Lower leg skin (tissue), 4 donors: ENCODE data around the gene DOHH. TPM values are rescaled to one million over a fixed set of nuclear protein-coding genes. Genes with fewer than 3 reads are reported as not detected.
A peak's percentile ranks its signal among the peaks of the same experiment; 100 is the strongest.

ENCODE experiments used
- DNase-seq, 2 donors: peaks; one replicate each; pipeline ENCODE4 v3.0.0-alpha.2; 2019; ENCODE audit warnings: low spot score in 2 of 2
- H3K4me3 ChIP-seq: fragments of 200-600 bp; sonication (generic); 2 replicates; pipeline ENCODE4 v1.5.1; 2017; ENCODE audit warnings: mild to moderate bottlenecking, low read depth; ENCODE audit not compliant: poor library complexity, severe bottlenecking
- POLR2A ChIP-seq, 2 donors: fragments of 450-650 bp; IDR thresholded peaks; one replicate each; pipeline ENCODE4 v1.6.1; 2016 to 2017; ENCODE audit warnings: antibody characterized with exemption in 2 of 2, mild to moderate bottlenecking in 1 of 2, moderate library complexity in 1 of 2
- WGBS, 2 donors: methylation state at CpG; one replicate each; pipeline ENCODE4 v1.1.5; 2018; 5-methylcytosine and 5-hydroxymethylcytosine counted together
- intact Hi-C: fragments of 100-400 bp; cut with DNase I; formaldehyde crosslinking; loops from one replicate; pipeline ENCODE4 v1.15.0; 2023; ENCODE audit warnings: low total_unique reads
- total RNA-seq, 4 donors: library from RNA; depleted of rRNA; stranded (reverse); fragments of >200 nt; gene quantifications; one replicate each; pipeline ENCODE4 v1.1.0, GENCODE V29; 2016
- TF ChIP-seq, protein P1 (sequence below), 3 donors: fragments of 450-650 bp; IDR thresholded peaks; one replicate each; pipeline ENCODE4 v1.5.1; 2016; ENCODE audit warnings: antibody characterized with exemption in 3 of 3, mild to moderate bottlenecking in 3 of 3, moderate library complexity in 2 of 3

The DOHH gene
- total RNA-seq, 4 donors from 2014 or later, result 20.4 to 28.4 (median 24.1) TPM

DNA sequence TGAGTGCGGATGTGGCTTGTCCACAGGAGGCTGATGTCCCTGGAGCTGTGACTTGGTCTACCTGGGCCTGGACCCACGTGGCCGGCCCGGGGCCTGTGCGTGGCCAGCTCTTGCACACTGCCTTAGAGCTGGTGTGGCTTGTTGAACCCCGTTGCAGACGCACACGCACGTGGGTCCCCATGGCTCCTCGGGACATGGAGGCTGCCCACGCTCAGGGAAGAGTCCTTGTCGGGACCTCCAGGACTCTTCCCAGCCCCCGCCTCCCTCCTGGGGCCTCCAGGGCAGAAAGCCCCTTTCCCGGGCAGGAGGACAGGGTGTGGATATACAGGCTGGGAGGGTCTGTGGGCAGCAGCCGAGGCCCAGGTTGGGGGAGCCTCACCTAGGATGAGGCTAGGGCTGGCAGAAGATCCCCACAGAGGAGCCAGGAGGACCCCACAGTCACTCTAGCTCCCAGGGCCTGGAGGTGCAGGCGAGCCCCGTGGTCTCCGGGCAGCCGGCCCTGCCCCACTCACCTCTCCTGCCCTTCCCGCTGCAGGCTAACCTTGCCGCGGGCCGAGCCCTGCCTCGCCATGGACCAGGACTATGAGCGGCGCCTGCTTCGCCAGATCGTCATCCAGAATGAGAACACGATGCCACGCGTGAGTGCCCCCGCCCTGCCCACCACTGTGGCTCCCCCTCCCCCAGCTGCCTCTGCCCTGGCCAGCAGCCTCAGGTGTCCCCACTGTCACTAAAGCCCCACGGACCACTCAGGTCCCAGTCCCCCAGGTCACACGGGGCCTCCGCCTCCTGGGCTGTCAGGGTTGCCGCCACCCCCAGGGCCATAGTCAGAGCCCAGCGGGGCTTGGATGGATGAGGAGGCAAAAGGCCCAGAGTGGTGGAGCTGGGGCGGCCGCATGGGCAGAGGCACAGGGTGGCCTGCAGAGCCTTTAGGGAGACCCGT lies 22.2 kb upstream of the DOHH start:
- TF ChIP-seq POLR2A (IDR thresholded peaks at IDR 0.05), result no peak
- TF ChIP-seq, protein P1, sequence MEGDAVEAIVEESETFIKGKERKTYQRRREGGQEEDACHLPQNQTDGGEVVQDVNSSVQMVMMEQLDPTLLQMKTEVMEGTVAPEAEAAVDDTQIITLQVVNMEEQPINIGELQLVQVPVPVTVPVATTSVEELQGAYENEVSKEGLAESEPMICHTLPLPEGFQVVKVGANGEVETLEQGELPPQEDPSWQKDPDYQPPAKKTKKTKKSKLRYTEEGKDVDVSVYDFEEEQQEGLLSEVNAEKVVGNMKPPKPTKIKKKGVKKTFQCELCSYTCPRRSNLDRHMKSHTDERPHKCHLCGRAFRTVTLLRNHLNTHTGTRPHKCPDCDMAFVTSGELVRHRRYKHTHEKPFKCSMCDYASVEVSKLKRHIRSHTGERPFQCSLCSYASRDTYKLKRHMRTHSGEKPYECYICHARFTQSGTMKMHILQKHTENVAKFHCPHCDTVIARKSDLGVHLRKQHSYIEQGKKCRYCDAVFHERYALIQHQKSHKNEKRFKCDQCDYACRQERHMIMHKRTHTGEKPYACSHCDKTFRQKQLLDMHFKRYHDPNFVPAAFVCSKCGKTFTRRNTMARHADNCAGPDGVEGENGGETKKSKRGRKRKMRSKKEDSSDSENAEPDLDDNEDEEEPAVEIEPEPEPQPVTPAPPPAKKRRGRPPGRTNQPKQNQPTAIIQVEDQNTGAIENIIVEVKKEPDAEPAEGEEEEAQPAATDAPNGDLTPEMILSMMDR (IDR thresholded peaks at IDR 0.05), result no peak
- H3K4me3 ChIP-seq, result no peak overlapping the region
- 90 to 93% methylated on average over 28 to 36 of the region's 40 CpGs for WGBS, 2 donors
- intact Hi-C loops, result loop anchor here (10.0 kb wide), 1 partner anchor 92 kb away; no protein-coding TSS in a partner anchor
- no peak for DNase-seq

DNA sequence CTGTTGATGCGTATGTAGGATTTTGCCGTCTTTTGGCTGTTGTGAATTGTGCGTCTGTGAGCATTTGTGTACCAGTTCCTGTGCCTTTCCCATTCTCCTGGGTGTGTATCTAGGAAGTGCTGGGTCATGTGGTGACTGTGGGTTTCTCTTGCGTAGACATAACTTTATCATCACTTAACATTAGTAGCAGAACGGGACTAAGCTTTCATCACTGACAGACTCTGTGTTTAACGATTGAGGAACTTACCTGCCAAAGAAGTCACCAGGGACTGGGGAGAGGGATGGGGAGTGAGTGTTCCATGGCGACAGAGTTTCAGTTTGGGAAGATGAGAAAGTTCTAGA lies 20.6 kb upstream of the DOHH start:
- WGBS, 2 donors, result 48 to 69% methylated on average over 7 of the region's 7 CpGs
- no peak for DNase-seq
- no peak for TF ChIP-seq POLR2A (IDR thresholded peaks at IDR 0.05)
- TF ChIP-seq, protein P1 (IDR thresholded peaks at IDR 0.05), result no peak
- H3K4me3 ChIP-seq, result no peak overlapping the region
- intact Hi-C loops, result loop anchor here (10.0 kb wide), 1 partner anchor 94 kb away; no protein-coding TSS in a partner anchor

DNA sequence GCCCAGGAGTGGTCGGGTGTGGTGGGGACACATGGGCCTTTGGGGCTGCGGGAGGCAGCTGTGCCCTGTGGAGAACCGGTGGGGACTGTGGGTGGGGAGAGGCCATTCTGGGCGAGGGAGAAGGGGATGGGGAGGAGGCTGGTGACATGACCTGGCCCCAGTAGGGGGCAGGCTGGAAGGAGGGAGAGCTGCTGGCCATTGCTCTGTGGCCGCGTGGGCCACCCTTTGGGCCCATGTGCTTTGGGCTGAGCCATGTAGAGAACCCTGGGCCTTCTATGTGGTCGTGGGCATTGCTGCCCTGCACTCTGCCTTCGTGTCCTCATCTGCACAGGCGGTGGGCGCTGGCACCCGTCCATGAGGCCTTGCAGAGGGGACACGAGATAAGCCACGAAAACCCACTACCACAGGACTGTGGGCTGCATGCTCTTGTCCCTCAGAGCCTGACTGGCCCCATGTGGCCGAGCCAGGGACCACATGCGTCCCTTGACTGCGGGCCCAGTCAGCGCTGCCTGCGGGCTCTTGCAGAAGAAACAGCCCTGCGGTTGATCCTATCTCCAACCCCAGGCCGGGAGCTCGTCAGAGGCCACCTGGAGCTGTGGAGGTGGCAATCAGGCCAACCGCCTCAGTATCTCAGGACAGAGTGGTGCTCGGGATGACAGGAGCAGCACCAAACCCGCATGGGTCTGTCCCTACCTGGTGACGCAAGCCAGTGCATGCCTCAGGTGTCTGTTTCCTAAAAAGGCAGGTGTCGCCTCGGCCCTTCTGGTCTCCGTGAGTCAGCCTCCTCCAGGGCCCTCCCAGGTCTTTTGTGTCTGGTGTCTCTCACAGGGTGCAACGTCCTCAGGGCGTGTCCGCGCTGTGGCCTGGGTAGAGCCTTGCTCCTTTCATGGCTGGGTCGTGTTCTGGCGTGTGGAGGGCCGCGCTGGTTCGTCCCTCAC lies 20.0 kb upstream of the DOHH start:
- intact Hi-C loops, result loop anchor here (10.0 kb wide), 1 partner anchor 94 kb away; no protein-coding TSS in a partner anchor
- H3K4me3 ChIP-seq, result no peak overlapping the region
- TF ChIP-seq, protein P1 (IDR thresholded peaks at IDR 0.05), result no peak
- no peak for TF ChIP-seq POLR2A (IDR thresholded peaks at IDR 0.05)
- WGBS, 2 donors, result 65 to 69% methylated on average over 33 to 37 of the region's 37 CpGs
- peak in 1 of 2 donors; percentile 47 for DNase-seq

DNA sequence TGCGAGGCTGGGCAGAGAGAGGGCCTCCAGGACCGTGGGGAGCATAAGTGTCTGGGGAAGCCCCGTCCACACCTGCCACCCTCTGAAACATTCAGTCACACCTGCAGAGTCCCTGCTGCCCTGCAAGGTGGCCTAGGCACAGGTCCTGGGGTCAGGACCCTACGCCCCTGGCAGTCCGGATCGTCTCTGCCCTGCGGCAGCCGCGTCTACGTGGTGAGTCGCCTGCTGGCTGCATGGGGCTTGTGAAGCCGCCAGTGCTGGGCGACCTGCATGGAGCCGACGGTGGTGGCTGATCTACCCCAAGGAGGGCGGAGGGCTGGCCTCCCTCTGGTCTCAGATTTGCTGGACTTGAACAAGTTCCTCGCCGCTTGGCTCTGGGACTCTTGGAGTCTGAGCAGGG lies 18.7 kb upstream of the DOHH start:
- no peak for TF ChIP-seq POLR2A (IDR thresholded peaks at IDR 0.05)
- TF ChIP-seq, protein P1 (IDR thresholded peaks at IDR 0.05), result no peak
- WGBS, 2 donors, result 81 to 88% methylated on average over 16 to 18 of the region's 18 CpGs
- DNase-seq, result no peak
- H3K4me3 ChIP-seq, result no peak overlapping the region
- intact Hi-C loops, result no loop called here

DNA sequence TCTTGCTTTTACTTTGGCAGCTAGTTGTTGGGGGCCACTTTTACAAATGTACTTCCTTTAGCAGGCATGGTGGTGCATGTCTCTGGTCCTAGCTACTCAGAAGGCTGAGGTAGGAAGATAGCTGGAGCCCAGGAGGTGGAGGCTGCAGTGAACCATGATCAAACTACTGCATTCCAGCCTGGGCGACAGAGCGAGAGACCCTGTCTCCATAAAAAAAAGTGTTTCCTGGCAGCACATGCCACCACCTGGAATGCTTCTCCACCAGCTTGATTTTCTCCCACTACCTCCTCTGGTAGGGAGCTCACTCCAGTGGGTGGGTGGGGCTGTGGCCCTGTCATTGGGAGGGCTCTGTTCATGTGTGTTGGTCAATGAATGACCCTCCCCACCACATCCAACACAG lies 18.2 kb upstream of the DOHH start:
- intact Hi-C loops, result no loop called here
- no peak for DNase-seq
- TF ChIP-seq POLR2A (IDR thresholded peaks at IDR 0.05), result no peak
- TF ChIP-seq, protein P1 (IDR thresholded peaks at IDR 0.05), result no peak
- no peak overlapping the region for H3K4me3 ChIP-seq
- 83 to 84% methylated on average over 2 of the region's 2 CpGs for WGBS, 2 donors
